Mucosa of descending colon (tissue), 3 donors: ENCODE results near the gene FAM3D. TPM values are rescaled to one million over a fixed set of nuclear protein-coding genes. Genes with fewer than 3 reads are reported as not detected.
A peak's percentile ranks its signal among the peaks of the same experiment; 100 is the strongest.

Experiments
- ATAC-seq: fragments of 200-7000 bp; cut with Tn5 transposase; one replicate; pipeline ENCODE4 v1.9.1; 2020; ENCODE audit warnings: mild to moderate bottlenecking, moderate library complexity
- DNase-seq, 3 donors: peaks; one replicate each; pipeline ENCODE4 v3.0.0-alpha.2; 2020
- H3K36me3 ChIP-seq: fragments of 200-600 bp; one replicate; pipeline ENCODE4 v1.8.0; 2021; ENCODE audit warnings: low read depth, mild to moderate bottlenecking
- H3K4me1 ChIP-seq: fragments of 200-600 bp; one replicate; pipeline ENCODE4 v1.8.0; 2021; ENCODE audit warnings: low read depth, mild to moderate bottlenecking
- H3K4me3 ChIP-seq: fragments of 200-600 bp; one replicate; pipeline ENCODE4 v1.8.0; 2021; ENCODE audit warnings: mild to moderate bottlenecking
- H3K9me3 ChIP-seq: fragments of 200-600 bp; one replicate; pipeline ENCODE4 v1.8.0; 2021; ENCODE audit warnings: mild to moderate bottlenecking
- CTCF ChIP-seq: fragments of 200-600 bp; IDR thresholded peaks from one replicate; pipeline ENCODE4 v1.8.0; 2022; ENCODE audit warnings: antibody characterized with exemption, mild to moderate bottlenecking
- intact Hi-C, 2 donors: fragments of 100-400 bp; cut with DNase I in 1 of 2; cut with micrococcal nuclease in 1 of 2; formaldehyde crosslinking; loops; one replicate each; pipeline versions ENCODE4 v1.11.0 to v1.11.1; 2022; cut with DNase I, micrococcal nuclease
- total RNA-seq, 3 donors: library from RNA; stranded (reverse); fragmentation: NEBNext Ultra II Directional in 2 of 3; extraction: Animal tissue kit (Norgen Biotek cat#: 25700) in 2 of 3; gene quantifications; one replicate each; pipeline versions ENCODE4 v1.2.1 to v1.2.4, GENCODE V29; 2021 to 2023
- donor health status: DM: no; HTN: no; CAD: no; lungs with moderate emphysema.
- donor health status: DM: no; HTN: no; CAD: no.
- donor health status: DM: no; HTN: yes; CAD: no.

The FAM3D gene
- total RNA-seq, 3 donors from 2014 or later, result 253 to 761 (median 323) TPM

- no peak overlapping the region for H3K4me3 ChIP-seq
- peaks cover 9% of the 10 kb centered on the region for H3K4me1 ChIP-seq
- H3K36me3 ChIP-seq, result no peaks in the 10 kb centered on the region
- intact Hi-C loops, result no loop called here
- no peaks in the 10 kb centered on the region for H3K9me3 ChIP-seq
- no peak for DNase-seq
- no peak for TF ChIP-seq CTCF
- ATAC-seq, result no peak
Measured at GRCh38 chr3:58586776-58587192, 79.8 kb downstream of the FAM3D start.

GRCh38 chr3:58585994-58586393, 80.6 kb downstream of the FAM3D start:
- TF ChIP-seq CTCF, result no peak
- no peak for DNase-seq
- no peak overlapping the region for H3K4me3 ChIP-seq
- no peaks in the 10 kb centered on the region for H3K9me3 ChIP-seq
- H3K36me3 ChIP-seq, result no peaks in the 10 kb centered on the region
- H3K4me1 ChIP-seq, result peaks cover 9% of the 10 kb centered on the region
- no peak for ATAC-seq
- intact Hi-C loops, result no loop called here

DNA sequence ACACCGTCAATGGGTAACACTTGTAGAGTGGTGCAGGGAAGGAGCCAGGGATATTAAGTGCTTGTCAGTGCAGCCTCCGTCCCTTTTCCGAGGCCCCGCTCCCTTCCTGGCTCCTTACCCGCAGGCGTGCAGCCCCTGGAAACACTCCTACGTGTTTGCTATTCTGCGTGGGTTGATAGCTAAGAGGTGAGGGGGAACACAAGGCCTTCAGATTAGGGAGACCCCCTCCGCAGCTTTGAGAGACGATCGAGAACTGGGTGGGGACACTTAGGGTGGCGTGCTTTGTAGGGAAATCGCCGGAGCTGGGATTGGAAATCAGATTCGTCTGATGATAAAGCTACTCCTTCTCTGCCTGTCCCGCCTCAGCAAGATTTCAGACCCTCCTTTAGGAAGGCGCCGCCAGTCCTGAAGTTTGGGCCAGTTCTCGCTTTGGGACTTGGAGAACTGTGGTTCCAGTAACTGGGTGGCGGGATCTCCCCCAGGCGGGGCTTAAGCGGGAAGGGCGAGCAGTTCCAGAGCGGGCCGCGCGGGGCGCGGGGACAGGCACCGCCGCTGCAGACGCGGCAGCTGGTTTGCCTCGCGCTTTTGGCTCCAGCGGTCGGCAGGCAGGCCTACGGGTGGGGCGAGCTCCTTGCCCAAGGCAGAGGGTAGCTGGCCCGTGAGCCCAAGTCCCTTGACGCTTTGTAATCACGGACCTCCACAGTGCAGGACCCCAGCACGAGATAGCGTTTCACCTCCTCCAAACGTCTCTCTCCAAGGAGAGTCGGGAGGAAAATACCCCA, 81.4 kb downstream of the FAM3D start:
- H3K4me1 ChIP-seq, result peaks cover 9% of the 10 kb centered on the region
- TF ChIP-seq CTCF, result peak; percentile 73
- intact Hi-C loops, result no loop called here
- no peaks in the 10 kb centered on the region for H3K36me3 ChIP-seq
- no peak overlapping the region for H3K4me3 ChIP-seq
- DNase-seq (peak; percentile 76 to 86 (median 85)), ATAC-seq (peak; percentile 95)
- H3K9me3 ChIP-seq, result no peaks in the 10 kb centered on the region

DNA sequence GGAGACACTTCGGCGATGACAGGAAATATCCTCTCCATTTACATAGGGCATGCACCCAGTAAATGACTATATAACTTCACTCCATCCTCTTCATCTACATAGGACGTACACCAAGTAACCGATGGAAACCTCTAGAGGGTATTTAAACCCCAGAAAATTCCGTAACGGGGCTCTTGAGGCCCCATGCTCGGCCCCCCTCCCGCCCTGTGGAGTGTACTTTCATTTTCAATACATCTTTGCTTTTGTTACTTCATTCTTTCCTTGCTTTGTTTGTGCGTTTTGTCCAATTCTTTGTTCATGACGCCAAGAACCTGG, 81.9 kb downstream of the FAM3D start:
- DNase-seq (peak in 1 of 3 donors; percentile 34), ATAC-seq (peak; percentile 15)
- Histone ChIP-seq H3K9me3 (no peaks in the 10 kb centered on the region), H3K4me1 (peaks cover 9% of the 10 kb centered on the region), H3K4me3 (no peak overlapping the region), H3K36me3 (no peaks in the 10 kb centered on the region)
- TF ChIP-seq CTCF, result no peak
- intact Hi-C loops, result no loop called here

Other genes starting within 250 kb of the FAM3D start
- 10 to 100 TPM; 65.0 to 69.6 (median 66.6) TPM for gene PDHB, start 232.9 kb downstream of the FAM3D start, total RNA-seq
- 10 to 100 TPM in 1 of 3 donors, 1 to 10 TPM in 2; 6.5 to 11.4 (median 8.7) TPM for gene KCTD6, start 174.7 kb downstream of the FAM3D start, total RNA-seq
- gene ACOX2, start 129.6 kb downstream of the FAM3D start, total RNA-seq, result 10 to 100 TPM; 34.8 to 51.2 (median 48.9) TPM
- 10 to 100 TPM in 2 of 3 donors, 1 to 10 TPM in 1; 2.2 to 24.1 (median 23.6) TPM for gene FAM107A, start 89.4 kb downstream of the FAM3D start, total RNA-seq